Gastrocnemius medialis (tissue), 4 donors: ENCODE results near the gene PTPRM. TPM values are rescaled to one million over a fixed set of nuclear protein-coding genes. Genes with fewer than 3 reads are reported as not detected.

Experiments used
- ATAC-seq, 2 donors: fragments of 150-250 bp; one replicate each; pipeline ENCODE4 v1.9.1; 2016
- DNase-seq, 2 donors: peaks; one replicate each; pipeline ENCODE4 v3.0.0-alpha.2; 2019
- H3K27ac ChIP-seq, 4 donors: fragments of 200-600 bp; sonication (generic); 1 replicate in 1 of 4; 2 replicates in 3 of 4; pipeline ENCODE4 v1.5.1; 2016 to 2018; ENCODE audit warnings: mild to moderate bottlenecking in 2 of 4, moderate library complexity in 1 of 4
- H3K27me3 ChIP-seq, 3 donors: fragments of 200-600 bp; sonication (generic) in 2 of 3; 1 replicate in 1 of 3; 2 replicates in 2 of 3; pipeline versions ENCODE4 v1.5.1 to v1.6.0; 2016 to 2019; ENCODE audit warnings: mild to moderate bottlenecking in 1 of 3, moderate library complexity in 1 of 3
- H3K36me3 ChIP-seq, 2 donors: fragments of 200-600 bp; sonication (generic) in 1 of 2; one replicate each; pipeline ENCODE4 v1.5.1; 2017 to 2018
- H3K4me1 ChIP-seq, 2 donors: fragments of 200-600 bp; sonication (generic) in 1 of 2; one replicate each; pipeline ENCODE4 v1.5.1; 2016 to 2017; ENCODE audit warnings: mild to moderate bottlenecking in 2 of 2
- H3K4me3 ChIP-seq, 4 donors: fragments of 200-600 bp; sonication (generic) in 3 of 4; 1 replicate in 1 of 4; 2 replicates in 3 of 4; pipeline ENCODE4 v1.5.1; 2016 to 2019; ENCODE audit warnings: mild to moderate bottlenecking in 2 of 4
- H3K9me3 ChIP-seq, 3 donors: fragments of 200-600 bp; sonication (generic) in 2 of 3; 1 replicate in 1 of 3; 2 replicates in 2 of 3; pipeline ENCODE4 v1.5.1; 2016 to 2019
- POLR2A ChIP-seq, 2 donors: fragments of 450-650 bp; IDR thresholded peaks; one replicate each; pipeline ENCODE4 v1.6.1; 2017; ENCODE audit warnings: antibody characterized with exemption in 2 of 2, mild to moderate bottlenecking in 2 of 2, moderate library complexity in 2 of 2
- in situ Hi-C, 4 donors: fragments of 200-750 bp; cut with MboI; loops; one replicate each; pipeline versions ENCODE4 v1.15.0 to v1.8.0; 2017; ENCODE audit warnings: low sequenced_read_pairs in 4 of 4
- intact Hi-C: fragments of 100-400 bp; cut with DNase I; formaldehyde crosslinking; loops from one replicate; pipeline ENCODE4 v1.15.1; 2023; ENCODE audit warnings: low total_unique reads
- total RNA-seq, 4 donors: library from RNA; depleted of rRNA; stranded (reverse); fragments of >200 nt; gene quantifications; one replicate each; pipeline versions ENCODE4 v1.1.0 to v1.2.3, GENCODE V29; 2016
- TF ChIP-seq, protein P1 (sequence below), 5 experiments: fragments of 450-650 bp in 3 of 5; fragments of 200-600 bp in 2 of 5; sonication (generic) in 2 of 5; IDR thresholded peaks in 4 of 5; conservative IDR thresholded peaks in 1 of 5; 1 replicate in 4 of 5; 2 replicates in 1 of 5; pipeline ENCODE4 v1.5.1; 2016 to 2019; ENCODE audit warnings: antibody characterized with exemption in 5 of 5, mild to moderate bottlenecking in 3 of 5, moderate library complexity in 3 of 5

Gene PTPRM
- total RNA-seq, 4 donors from 2014 or later = 52.6 to 79.3 (median 63.8) TPM

DNA sequence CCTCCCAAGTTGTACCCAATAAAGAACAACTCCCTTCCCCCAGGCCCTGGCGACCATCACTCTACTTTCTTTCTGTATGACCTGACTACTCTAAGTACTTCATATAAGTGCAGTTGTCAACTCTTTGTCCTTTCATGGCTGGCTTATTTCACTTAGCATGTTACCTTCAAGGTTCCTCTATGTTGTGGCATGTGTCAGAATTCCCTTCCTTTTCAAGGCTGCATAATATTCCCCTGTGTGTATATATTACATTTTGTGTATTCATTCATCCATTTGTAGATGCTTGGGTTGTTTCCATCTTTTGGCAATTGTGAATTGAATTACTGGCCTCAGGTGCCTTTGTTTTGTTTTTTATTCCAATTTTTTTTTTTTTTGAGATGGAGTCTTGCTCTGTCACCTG is 860.2 kb downstream of the PTPRM start:
- Histone ChIP-seq H3K36me3 (no peaks in the 10 kb centered on the region), H3K27ac (no peak overlapping the region), H3K4me3 (no peak overlapping the region), H3K4me1 (no peaks in the 10 kb centered on the region), H3K27me3 (no peaks in the 10 kb centered on the region), H3K9me3 (no peaks in the 10 kb centered on the region)
- no peak for DNase-seq
- ATAC-seq = no peak
- TF ChIP-seq, protein P1, sequence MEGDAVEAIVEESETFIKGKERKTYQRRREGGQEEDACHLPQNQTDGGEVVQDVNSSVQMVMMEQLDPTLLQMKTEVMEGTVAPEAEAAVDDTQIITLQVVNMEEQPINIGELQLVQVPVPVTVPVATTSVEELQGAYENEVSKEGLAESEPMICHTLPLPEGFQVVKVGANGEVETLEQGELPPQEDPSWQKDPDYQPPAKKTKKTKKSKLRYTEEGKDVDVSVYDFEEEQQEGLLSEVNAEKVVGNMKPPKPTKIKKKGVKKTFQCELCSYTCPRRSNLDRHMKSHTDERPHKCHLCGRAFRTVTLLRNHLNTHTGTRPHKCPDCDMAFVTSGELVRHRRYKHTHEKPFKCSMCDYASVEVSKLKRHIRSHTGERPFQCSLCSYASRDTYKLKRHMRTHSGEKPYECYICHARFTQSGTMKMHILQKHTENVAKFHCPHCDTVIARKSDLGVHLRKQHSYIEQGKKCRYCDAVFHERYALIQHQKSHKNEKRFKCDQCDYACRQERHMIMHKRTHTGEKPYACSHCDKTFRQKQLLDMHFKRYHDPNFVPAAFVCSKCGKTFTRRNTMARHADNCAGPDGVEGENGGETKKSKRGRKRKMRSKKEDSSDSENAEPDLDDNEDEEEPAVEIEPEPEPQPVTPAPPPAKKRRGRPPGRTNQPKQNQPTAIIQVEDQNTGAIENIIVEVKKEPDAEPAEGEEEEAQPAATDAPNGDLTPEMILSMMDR (IDR thresholded peaks at IDR 0.05 in 4 of 5, conservative IDR thresholded peaks at IDR 0.05 in 1 of 5) = no peak
- TF ChIP-seq POLR2A (IDR thresholded peaks at IDR 0.05) = no peak
- in situ Hi-C loops (no loop called here), intact Hi-C loops (no loop called here)

DNA sequence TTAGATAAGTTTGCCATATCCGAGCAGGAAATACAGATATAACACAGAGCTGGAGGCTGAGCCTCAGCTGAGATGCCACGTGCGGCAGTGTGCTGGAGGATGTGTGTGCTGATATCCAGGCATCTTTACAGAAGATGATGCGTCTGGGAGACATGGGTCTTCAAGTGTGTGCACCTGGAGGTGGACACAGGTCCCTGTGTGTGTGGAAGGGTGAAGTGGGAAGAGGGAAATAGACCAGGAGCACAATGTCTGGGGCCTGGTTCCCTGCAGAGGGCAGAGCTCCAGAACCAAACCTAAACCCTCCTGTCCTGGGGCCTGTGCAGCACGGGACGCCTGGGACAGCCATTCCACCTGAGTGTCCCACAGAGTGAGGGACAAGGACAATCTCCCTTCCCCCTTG is 861.8 kb downstream of the PTPRM start:
- H3K4me3 ChIP-seq = no peak overlapping the region
- ATAC-seq (no peak), DNase-seq (no peak)
- H3K27ac ChIP-seq = no peak overlapping the region
- in situ Hi-C loops (no loop called here), intact Hi-C loops (no loop called here)
- no peaks in the 10 kb centered on the region for H3K9me3 ChIP-seq
- no peaks in the 10 kb centered on the region for H3K27me3 ChIP-seq
- no peaks in the 10 kb centered on the region for H3K4me1 ChIP-seq
- no peaks in the 10 kb centered on the region for H3K36me3 ChIP-seq
- TF ChIP-seq, protein P1 (IDR thresholded peaks at IDR 0.05 in 4 of 5, conservative IDR thresholded peaks at IDR 0.05 in 1 of 5) = no peak
- TF ChIP-seq POLR2A (IDR thresholded peaks at IDR 0.05) = no peak

DNA sequence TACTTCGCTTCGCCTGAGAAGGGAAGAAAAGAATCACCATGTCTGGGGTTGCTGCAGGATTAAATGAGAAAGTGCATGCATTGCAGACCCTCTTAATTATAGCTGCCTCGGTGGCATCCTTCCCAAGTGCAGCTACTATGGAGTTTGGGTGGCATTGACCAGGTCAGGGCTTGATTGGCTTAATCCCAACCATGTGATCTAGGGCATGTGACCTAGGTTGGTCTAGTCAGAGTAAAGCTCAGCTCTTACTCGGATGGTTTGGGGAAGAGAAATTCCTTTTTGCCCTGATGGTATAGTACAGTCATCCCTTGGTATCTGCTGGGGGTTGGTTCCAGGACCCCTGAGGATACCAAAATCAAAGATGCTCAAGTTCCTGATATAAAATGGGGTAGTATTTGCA is 863.9 kb downstream of the PTPRM start:
- no peak overlapping the region for H3K4me3 ChIP-seq
- ATAC-seq (no peak), DNase-seq (no peak)
- no peaks in the 10 kb centered on the region for H3K4me1 ChIP-seq
- H3K9me3 ChIP-seq = no peaks in the 10 kb centered on the region
- no peak overlapping the region for H3K27ac ChIP-seq
- TF ChIP-seq POLR2A (IDR thresholded peaks at IDR 0.05) = no peak
- TF ChIP-seq, protein P1 (IDR thresholded peaks at IDR 0.05 in 4 of 5, conservative IDR thresholded peaks at IDR 0.05 in 1 of 5) = no peak
- in situ Hi-C loops (no loop called here), intact Hi-C loops (no loop called here)
- H3K27me3 ChIP-seq = no peaks in the 10 kb centered on the region
- no peaks in the 10 kb centered on the region for H3K36me3 ChIP-seq

DNA sequence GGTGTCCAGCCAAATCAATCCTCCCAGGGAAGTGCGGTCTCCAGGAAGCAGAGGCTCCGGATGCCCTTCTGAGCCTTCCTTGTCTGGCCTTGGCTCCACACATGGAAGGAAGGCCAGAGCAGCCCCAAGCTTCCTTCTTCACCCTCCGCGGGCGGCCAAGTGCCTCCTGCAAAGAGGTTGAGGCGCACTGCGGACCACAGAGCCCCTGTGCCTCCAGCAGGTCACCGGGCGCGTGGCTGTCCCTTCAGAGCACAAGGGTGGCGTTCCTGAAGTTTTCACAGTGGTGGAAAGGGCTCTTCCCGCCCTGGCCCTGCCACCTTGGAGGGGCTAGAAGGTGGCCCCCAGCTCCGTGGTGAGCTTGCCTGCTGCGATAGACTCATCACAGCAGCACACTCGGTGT is 866.2 kb downstream of the PTPRM start:
- Histone ChIP-seq H3K36me3 (no peaks in the 10 kb centered on the region), H3K9me3 (no peaks in the 10 kb centered on the region), H3K27ac (no peak overlapping the region), H3K27me3 (no peaks in the 10 kb centered on the region), H3K4me1 (no peaks in the 10 kb centered on the region), H3K4me3 (no peak overlapping the region)
- TF ChIP-seq, protein P1 (IDR thresholded peaks at IDR 0.05 in 4 of 5, conservative IDR thresholded peaks at IDR 0.05 in 1 of 5) = no peak
- no peak for TF ChIP-seq POLR2A (IDR thresholded peaks at IDR 0.05)
- DNase-seq (no peak), ATAC-seq (no peak)
- intact Hi-C loops = no loop called here
- in situ Hi-C loops = no loop called here

DNA sequence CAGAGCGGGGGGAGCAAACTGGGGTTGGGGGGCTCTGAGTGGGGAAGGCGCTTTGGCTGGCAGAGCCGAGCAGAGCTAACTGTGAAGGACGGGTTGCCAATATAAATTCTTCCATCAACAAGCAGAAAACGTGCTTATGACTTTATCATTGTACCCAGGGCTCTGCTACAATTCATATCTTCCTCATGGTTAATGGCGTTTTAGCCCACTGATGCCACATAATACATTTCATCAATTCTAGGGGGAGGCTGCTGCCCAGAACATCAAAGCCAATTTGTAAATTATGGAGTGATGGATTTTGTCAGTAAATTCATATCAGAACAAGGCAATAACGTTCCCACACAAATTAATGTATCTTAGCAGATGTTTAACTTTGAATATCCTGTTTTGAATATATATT is 866.7 kb downstream of the PTPRM start:
- Histone ChIP-seq H3K27me3 (no peaks in the 10 kb centered on the region), H3K36me3 (no peaks in the 10 kb centered on the region), H3K27ac (no peak overlapping the region), H3K4me3 (no peak overlapping the region), H3K9me3 (no peaks in the 10 kb centered on the region), H3K4me1 (no peaks in the 10 kb centered on the region)
- ATAC-seq (no peak), DNase-seq (no peak)
- in situ Hi-C loops = no loop called here
- intact Hi-C loops = no loop called here
- no peak for TF ChIP-seq POLR2A (IDR thresholded peaks at IDR 0.05)
- TF ChIP-seq, protein P1 (IDR thresholded peaks at IDR 0.05 in 4 of 5, conservative IDR thresholded peaks at IDR 0.05 in 1 of 5) = no peak
